GM12873 (cell line): Measurements from ENCODE around the gene NREP.

Source experiments
- TF ChIP-seq, protein P1 (sequence below): IDR thresholded peaks from 2 replicates; pipeline ENCODE4 v1.5.1; 2012; ENCODE audit warnings: low read depth, mild to moderate bottlenecking, moderate library complexity, low read length, control low read depth; ENCODE audit not compliant: insufficient read depth; ENCODE audit errors: missing control alignments

The NREP gene

DNA sequence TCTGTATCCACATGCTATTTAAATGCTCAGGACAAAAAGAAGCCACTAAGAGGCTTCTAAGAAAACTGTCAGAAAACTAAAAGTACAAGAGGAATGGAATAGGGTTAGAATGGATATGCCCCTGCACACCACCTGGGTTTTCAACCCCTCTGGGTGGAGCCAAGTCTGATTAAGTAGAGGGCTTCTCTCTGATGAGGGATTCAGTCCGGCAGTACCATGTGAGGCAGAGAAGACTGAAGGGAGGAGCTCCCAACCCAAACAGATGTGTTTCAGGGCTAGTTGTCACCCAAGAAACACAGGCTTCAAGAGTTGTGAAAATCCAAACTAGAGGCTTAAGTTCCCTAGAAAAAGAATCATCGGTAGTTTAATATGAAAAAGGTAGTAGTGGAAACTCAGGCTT lies 12.5 kb downstream of the NREP start:
- TF ChIP-seq, protein P1, sequence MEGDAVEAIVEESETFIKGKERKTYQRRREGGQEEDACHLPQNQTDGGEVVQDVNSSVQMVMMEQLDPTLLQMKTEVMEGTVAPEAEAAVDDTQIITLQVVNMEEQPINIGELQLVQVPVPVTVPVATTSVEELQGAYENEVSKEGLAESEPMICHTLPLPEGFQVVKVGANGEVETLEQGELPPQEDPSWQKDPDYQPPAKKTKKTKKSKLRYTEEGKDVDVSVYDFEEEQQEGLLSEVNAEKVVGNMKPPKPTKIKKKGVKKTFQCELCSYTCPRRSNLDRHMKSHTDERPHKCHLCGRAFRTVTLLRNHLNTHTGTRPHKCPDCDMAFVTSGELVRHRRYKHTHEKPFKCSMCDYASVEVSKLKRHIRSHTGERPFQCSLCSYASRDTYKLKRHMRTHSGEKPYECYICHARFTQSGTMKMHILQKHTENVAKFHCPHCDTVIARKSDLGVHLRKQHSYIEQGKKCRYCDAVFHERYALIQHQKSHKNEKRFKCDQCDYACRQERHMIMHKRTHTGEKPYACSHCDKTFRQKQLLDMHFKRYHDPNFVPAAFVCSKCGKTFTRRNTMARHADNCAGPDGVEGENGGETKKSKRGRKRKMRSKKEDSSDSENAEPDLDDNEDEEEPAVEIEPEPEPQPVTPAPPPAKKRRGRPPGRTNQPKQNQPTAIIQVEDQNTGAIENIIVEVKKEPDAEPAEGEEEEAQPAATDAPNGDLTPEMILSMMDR = no peak

GRCh38 chr5:111743988-111744387 lies 13.0 kb downstream of the NREP start:
- TF ChIP-seq, protein P1 = no peak

GRCh38 chr5:111743512-111743911 lies 13.5 kb downstream of the NREP start:
- TF ChIP-seq, protein P1 = no peak

GRCh38 chr5:111742177-111742994 lies 14.6 kb downstream of the NREP start:
- TF ChIP-seq, protein P1 = no peak

GRCh38 chr5:111741278-111741677 lies 15.7 kb downstream of the NREP start:
- TF ChIP-seq, protein P1 = no peak

DNA sequence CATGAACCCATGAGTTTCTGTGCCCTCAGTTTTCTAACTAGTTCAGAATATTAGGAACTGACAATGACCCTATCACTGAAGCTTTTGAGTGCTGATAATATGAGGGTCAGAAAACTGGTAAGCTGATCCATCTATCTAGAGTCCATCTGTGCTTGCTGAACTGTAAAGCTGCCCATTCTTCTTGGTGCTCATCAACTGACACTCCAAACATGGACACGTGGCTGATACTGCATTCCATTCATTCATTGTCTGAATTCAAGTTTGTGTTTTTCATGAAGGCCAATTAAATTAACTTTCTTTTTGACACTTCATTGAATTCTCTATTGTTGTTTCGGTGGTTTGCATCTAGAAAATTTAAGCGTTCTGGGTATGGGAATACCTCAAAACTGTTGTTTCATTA lies 17.6 kb downstream of the NREP start:
- TF ChIP-seq, protein P1 = no peak

DNA sequence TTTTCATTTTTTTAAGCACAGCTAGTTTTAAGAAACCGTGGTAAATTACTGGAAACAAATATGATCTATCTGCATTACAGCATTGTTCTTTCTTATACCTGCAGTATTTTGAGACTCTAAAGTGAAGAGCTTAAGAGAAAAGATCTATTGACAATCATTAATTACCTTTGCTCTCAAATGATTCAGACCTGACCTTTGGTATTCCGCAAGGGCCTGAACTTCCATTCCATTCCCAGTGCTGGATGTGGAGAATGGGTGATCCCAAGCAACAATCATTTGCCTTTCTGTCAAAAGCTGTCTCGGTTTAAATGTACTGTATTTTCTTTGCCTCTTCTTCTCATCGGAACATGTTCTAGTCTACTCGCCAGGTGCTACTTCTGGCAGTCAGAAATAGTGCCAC lies 18.9 kb downstream of the NREP start:
- TF ChIP-seq, protein P1 = no peak
